ENCODE data around the gene TMEM120B. TPM values are rescaled to one million over a fixed set of nuclear protein-coding genes. Genes with fewer than 3 reads are reported as not detected.

The TMEM120B gene
- total and polyA plus RNA-seq, 4 donors, result 3.9 to 17.7 (median 8.1) TPM

GRCh38 chr12:121776190-121777098, 63.9 kb downstream of the TMEM120B start:
- Histone ChIP-seq H3K4me3 (no peak overlapping the region), H3K9ac (ENCODE audit: insufficient read depth in 1 of 2, low read length in 2 of 2) (no peak overlapping the region), H3K27ac (ENCODE audit: low read depth in 1 of 2, low read length in 1 of 2) (peak overlapping the region in 1 of 2 donors; percentile 71), H3K9me3 (ENCODE audit: control insufficient read depth in 4 of 4, insufficient read depth in 3 of 4, low read length in 3 of 4) (no peaks in the 10 kb centered on the region), H3K4me1 (ENCODE audit: control insufficient read depth in 5 of 5, insufficient read depth in 5 of 5, low read length in 5 of 5) (peaks cover 0 to 5% (median under 1%) of the 10 kb centered on the region in 5 donors), H3K27me3 (ENCODE audit: control insufficient read depth in 3 of 3, insufficient read depth in 3 of 3, low read length in 2 of 3) (no peaks in the 10 kb centered on the region), H3K36me3 (ENCODE audit: control insufficient read depth in 4 of 4, insufficient read depth in 4 of 4, low read length in 4 of 4) (peaks cover 0 to 12% (median 0%) of the 10 kb centered on the region in 4 donors)
- TF ChIP-seq, protein P1, sequence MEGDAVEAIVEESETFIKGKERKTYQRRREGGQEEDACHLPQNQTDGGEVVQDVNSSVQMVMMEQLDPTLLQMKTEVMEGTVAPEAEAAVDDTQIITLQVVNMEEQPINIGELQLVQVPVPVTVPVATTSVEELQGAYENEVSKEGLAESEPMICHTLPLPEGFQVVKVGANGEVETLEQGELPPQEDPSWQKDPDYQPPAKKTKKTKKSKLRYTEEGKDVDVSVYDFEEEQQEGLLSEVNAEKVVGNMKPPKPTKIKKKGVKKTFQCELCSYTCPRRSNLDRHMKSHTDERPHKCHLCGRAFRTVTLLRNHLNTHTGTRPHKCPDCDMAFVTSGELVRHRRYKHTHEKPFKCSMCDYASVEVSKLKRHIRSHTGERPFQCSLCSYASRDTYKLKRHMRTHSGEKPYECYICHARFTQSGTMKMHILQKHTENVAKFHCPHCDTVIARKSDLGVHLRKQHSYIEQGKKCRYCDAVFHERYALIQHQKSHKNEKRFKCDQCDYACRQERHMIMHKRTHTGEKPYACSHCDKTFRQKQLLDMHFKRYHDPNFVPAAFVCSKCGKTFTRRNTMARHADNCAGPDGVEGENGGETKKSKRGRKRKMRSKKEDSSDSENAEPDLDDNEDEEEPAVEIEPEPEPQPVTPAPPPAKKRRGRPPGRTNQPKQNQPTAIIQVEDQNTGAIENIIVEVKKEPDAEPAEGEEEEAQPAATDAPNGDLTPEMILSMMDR (IDR thresholded peaks at IDR 0.05; ENCODE audit: control extremely low read depth, extremely low read depth), result peak; percentile 74
- DNase-seq, result peak; percentile 55 to 73 (median 57)
- WGBS, 2 donors, result 24 to 26% methylated on average over 23 to 24 of the region's 24 CpGs
- peak; percentile 70 for ATAC-seq (ENCODE audit: insufficient read depth, low FRiP score)

DNA sequence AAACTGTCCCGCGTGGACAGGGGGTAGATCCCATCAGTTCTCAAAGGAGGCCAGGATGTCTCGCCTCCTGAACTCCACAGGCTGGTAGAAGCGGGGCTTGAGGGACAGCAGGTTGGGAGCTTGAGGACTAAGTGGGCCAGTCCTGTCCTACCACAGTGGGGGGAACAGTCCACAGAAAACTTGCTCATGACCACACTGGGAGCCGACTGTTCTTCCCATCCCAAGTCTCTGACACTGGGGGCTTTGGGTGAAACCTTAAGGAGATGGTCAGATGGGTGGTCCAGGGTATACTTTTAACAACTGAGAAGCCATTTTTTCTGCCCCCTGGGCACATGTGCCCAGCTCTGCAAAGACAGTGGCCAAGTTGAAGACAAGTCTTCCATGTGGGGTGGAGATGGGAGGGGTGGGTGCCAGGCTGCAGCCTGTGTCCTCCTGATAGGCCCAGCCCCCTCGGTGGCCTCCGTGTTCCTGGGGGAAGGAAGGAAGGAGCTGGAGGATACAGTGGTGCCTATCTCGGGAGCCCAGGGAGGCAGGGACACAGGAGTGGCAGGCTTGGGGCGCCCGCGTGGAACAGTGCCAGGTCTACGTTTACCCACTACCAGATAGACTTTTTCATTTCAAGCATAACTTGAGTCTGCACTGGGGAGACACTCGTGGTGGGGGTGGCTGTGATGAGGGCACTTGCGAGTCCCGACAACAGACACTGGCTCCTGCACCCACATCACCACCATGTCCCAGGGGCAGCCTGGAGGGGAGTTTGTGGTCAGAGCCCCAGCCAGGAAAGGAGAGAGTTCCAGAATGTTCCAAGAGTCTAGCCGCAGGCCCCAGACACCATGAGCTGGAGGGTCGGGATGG, 66.2 kb downstream of the TMEM120B start:
- WGBS, 2 donors, result 69 to 71% methylated on average over 16 to 17 of the region's 17 CpGs
- no peaks in the 10 kb centered on the region for H3K9me3 ChIP-seq (ENCODE audit: control insufficient read depth in 4 of 4, insufficient read depth in 3 of 4, low read length in 3 of 4)
- H3K4me1 ChIP-seq (ENCODE audit: control insufficient read depth in 5 of 5, insufficient read depth in 5 of 5, low read length in 5 of 5), result peaks cover 0 to 10% (median 6%) of the 10 kb centered on the region in 5 donors
- H3K27me3 ChIP-seq (ENCODE audit: control insufficient read depth in 3 of 3, insufficient read depth in 3 of 3, low read length in 2 of 3), result no peaks in the 10 kb centered on the region
- TF ChIP-seq, protein P1 (IDR thresholded peaks at IDR 0.05; ENCODE audit: control extremely low read depth, extremely low read depth), result no peak
- H3K36me3 ChIP-seq (ENCODE audit: control insufficient read depth in 4 of 4, insufficient read depth in 4 of 4, low read length in 4 of 4), result peaks cover 0 to 12% (median 0%) of the 10 kb centered on the region in 4 donors
- H3K9ac ChIP-seq (ENCODE audit: insufficient read depth in 1 of 2, low read length in 2 of 2), result no peak overlapping the region
- no peak for ATAC-seq (ENCODE audit: insufficient read depth, low FRiP score)
- no peak overlapping the region for H3K4me3 ChIP-seq
- no peak for DNase-seq
- H3K27ac ChIP-seq (ENCODE audit: low read depth in 1 of 2, low read length in 1 of 2), result peak overlapping the region in 1 of 2 donors; percentile 30

- Histone ChIP-seq H3K27me3 (ENCODE audit: control insufficient read depth in 3 of 3, insufficient read depth in 3 of 3, low read length in 2 of 3) (no peaks in the 10 kb centered on the region), H3K9ac (ENCODE audit: insufficient read depth in 1 of 2, low read length in 2 of 2) (no peak overlapping the region), H3K9me3 (ENCODE audit: control insufficient read depth in 4 of 4, insufficient read depth in 3 of 4, low read length in 3 of 4) (no peaks in the 10 kb centered on the region), H3K36me3 (ENCODE audit: control insufficient read depth in 4 of 4, insufficient read depth in 4 of 4, low read length in 4 of 4) (peaks cover 0 to 12% (median 0%) of the 10 kb centered on the region in 4 donors), H3K27ac (ENCODE audit: low read depth in 1 of 2, low read length in 1 of 2) (peak overlapping the region in 1 of 2 donors; percentile 30), H3K4me1 (ENCODE audit: control insufficient read depth in 5 of 5, insufficient read depth in 5 of 5, low read length in 5 of 5) (peaks cover 0 to 10% (median 6%) of the 10 kb centered on the region in 5 donors), H3K4me3 (no peak overlapping the region)
- ATAC-seq (ENCODE audit: insufficient read depth, low FRiP score) (no peak), DNase-seq (peak in 1 of 3 donors; percentile 42)
- WGBS, 2 donors, result 80 to 86% methylated on average over 17 of the region's 17 CpGs
- TF ChIP-seq, protein P1 (IDR thresholded peaks at IDR 0.05; ENCODE audit: control extremely low read depth, extremely low read depth), result no peak
These were observed 66.9 kb downstream of the TMEM120B start for GRCh38 chr12:121779422-121779895.
